C4-2B (cell line): ENCODE data around the gene ALS2CL.

ENCODE experiments used
- H3K27ac ChIP-seq: fragments of 450-650 bp; 2 replicates; pipeline ENCODE4 v1.5.1; 2017
- ZFX ChIP-seq: fragments of 450-650 bp; IDR thresholded peaks from 2 replicates; pipeline ENCODE4 v1.6.1; 2017
- TF ChIP-seq, protein P1 (sequence below): fragments of 450-650 bp; conservative IDR thresholded peaks from 2 replicates; pipeline ENCODE4 v1.5.1; 2017; ENCODE audit warnings: mild to moderate bottlenecking

ALS2CL gene

DNA sequence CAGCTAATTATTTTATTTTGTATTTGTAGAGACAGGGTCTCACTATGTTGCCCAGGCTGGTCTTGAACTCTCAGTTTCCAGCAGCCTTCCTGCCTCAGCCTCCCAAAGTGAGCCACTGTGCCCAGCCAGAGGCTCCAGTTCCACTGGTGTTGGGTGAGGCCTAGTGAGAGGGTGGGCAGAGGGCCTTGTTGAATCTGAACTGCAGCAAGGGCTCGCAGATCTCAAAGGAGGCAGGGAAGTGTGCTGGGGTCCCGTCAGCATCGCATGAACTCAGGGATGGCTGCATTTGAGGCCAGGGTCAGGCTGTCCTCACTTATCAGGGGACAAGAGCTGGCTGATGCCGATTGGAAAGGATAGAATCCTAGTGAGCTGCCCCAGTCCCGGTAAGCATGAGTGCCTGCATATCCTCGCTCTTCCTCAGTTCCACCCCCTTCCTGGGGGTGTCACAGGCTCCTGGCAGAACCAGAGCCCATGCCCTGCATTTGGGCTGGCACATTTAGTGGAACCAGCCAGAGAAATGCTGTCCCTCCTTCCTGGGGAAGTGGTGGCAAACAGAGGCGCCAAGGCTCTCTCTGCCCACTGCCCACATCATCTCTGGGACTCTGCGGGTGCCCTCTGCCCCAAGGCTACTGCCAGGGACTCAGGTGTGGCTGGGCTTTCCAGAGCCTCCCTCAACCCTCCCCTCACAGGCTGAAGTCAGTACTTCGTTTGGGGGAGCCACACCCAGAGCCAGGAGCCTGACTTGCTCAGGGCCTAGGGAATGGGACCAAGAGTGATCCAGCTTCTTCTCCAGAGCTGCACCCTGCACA lies 24.1 kb downstream of the ALS2CL start:
- no peak overlapping the region for H3K27ac ChIP-seq
- TF ChIP-seq, protein P1, sequence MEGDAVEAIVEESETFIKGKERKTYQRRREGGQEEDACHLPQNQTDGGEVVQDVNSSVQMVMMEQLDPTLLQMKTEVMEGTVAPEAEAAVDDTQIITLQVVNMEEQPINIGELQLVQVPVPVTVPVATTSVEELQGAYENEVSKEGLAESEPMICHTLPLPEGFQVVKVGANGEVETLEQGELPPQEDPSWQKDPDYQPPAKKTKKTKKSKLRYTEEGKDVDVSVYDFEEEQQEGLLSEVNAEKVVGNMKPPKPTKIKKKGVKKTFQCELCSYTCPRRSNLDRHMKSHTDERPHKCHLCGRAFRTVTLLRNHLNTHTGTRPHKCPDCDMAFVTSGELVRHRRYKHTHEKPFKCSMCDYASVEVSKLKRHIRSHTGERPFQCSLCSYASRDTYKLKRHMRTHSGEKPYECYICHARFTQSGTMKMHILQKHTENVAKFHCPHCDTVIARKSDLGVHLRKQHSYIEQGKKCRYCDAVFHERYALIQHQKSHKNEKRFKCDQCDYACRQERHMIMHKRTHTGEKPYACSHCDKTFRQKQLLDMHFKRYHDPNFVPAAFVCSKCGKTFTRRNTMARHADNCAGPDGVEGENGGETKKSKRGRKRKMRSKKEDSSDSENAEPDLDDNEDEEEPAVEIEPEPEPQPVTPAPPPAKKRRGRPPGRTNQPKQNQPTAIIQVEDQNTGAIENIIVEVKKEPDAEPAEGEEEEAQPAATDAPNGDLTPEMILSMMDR: no peak
- no peak for TF ChIP-seq ZFX

DNA sequence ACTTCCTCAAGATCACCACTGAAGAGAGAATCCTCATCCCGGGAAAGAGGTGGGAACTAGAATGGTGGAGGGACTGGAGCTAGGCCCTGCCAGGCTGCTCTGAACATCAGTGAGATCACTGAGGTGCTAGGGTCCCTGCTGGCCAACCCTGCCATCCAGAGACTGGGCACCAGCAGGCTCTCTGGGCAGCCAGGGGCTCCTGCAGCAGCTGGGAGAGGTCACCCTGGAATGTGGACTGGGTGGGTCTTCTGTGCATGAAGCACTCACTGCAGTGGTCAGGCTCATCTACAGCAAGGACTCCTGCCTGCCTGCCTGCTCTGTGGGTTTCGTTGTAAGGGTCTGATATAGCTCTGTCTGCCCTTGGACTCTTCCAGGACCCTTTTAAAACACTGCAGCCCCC lies 24.9 kb downstream of the ALS2CL start:
- H3K27ac ChIP-seq: no peak overlapping the region
- TF ChIP-seq, protein P1: no peak
- no peak for TF ChIP-seq ZFX

DNA sequence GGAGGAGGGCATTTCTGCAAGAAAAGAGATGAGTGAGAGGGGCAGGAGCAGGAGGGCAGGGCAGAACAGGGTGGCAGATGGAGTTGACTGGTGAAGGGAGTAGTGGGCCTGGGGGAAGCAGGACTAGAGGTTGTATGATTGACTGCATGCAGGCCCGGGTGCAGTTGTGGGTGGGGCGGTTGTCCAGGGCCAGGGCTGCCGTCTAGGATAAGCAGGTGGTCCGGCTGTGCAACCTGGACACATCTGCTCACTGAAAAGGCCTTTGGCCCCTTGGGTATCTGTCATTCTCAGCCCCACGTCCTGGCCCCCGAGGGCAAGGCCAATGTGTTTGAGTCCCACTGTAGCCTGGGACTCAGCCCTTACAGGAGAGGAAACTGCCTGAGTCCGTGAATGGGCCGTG lies 25.4 kb downstream of the ALS2CL start:
- no peak overlapping the region for H3K27ac ChIP-seq
- TF ChIP-seq ZFX: no peak
- TF ChIP-seq, protein P1: no peak

DNA sequence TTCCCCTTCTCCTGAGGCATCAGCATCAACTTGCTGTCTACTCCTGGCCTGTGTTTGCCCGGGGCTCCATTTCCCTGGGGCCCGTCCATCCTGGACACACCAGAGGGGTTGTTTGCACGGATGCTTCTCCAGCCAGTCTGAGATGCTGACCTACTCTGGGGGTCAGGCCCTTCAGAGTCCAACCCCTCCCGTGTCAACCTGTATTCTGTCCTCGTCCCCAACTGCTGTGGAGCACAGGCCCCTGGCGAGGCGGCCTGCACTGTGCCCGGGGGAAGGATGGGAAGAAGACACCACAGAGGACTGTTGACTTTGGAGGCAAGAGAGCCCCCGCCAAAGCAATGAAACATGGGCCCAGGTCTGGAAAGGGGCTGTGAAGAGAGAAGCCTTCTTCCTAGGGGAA lies 25.8 kb downstream of the ALS2CL start:
- H3K27ac ChIP-seq: no peak overlapping the region; the same call in 1 of the 2 replicates
- TF ChIP-seq, protein P1: no peak
- no peak for TF ChIP-seq ZFX

DNA sequence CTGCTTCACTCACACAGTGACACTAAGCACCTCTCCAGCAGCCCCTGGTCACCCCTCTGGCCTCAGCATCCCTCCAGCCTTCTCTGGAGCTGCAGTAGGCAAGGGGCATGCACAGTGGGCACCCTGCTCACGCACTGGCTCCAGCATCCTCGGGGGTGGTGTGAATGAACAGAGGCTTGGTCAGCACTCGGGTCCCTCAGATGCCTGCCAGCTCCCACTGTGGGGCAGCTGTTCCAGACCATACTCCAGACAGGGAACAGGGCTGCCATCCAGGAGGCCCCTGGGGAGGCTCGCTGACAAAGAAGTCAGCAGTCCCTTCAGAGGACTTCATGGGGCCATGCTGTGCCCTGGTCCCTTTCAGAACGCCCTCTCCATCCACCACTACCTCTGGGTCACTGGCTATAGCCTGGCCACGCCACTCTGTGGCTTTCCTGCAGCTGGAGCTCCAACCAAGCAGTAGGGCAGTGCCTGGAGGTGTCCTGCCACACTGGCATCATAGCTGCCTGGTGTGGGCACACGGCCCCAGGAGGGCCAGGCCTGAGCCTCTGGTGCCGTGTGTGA lies 26.3 kb downstream of the ALS2CL start:
- H3K27ac ChIP-seq: peak overlapping the region; percentile 62; the same call in 1 of the 2 replicates
- TF ChIP-seq, protein P1: no peak
- no peak for TF ChIP-seq ZFX

DNA sequence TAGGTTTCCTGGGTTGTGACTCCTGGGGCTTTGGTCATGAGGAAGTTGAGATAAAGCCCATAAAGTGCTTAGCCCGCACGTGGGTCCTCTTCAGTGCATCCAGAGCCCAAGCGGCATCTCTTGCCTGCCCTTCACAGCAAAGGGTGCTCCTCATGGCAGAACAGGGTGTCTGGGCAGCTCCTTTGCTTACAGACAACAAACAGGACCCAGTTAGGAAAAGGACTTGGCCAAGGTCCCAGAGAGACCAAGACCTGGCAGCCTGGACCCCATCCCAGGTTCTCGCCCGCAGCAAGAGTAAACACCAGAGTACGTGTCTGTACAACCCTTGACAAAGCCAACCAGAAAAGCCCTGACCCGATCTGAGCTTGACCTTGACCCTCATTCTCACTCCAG lies 27.0 kb downstream of the ALS2CL start:
- peak overlapping the region; percentile 62 for H3K27ac ChIP-seq
- TF ChIP-seq, protein P1: no peak
- no peak for TF ChIP-seq ZFX

DNA sequence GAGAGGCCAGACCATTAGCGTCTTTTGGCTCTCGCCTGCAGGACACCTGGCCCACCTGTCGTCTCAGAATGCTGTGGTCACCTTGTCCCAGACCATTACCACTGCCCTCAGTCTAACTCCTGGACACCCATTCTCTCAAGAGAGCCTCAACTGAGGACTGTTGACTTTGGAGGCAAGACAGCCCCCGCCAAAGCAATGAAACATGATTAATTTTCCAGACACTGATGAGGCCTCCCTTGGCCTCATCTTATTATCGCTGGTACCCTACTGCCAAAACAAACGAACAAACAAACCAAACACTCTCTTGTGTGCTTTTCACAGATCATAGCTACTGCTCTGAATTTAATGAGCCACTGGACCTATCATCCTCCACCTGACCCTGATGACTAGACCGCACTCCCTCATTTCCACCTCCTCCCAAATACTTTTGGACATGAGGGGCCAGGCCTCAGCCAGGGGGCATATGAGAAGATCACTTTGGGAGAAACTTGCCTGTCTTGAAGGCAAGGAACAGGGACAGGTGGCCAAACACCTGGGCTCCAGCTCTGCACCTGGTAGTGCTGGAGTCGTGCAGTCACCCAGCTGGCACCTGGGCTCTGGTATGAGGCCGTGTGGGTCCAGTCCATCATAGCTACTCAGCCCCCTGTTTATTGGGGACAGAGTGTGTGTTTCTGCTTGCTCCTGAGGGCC lies 27.6 kb downstream of the ALS2CL start:
- TF ChIP-seq, protein P1: no peak
- no peak for TF ChIP-seq ZFX

More for the DNA sequence above, 27.6 kb downstream of the ALS2CL start:
- H3K27ac ChIP-seq: peak overlapping the region; percentile 62
